Right hindlimb (tissue), 1 donor: ENCODE measurements around the gene SIGLEC1.
A peak's percentile ranks its signal among the peaks of the same experiment; 100 is the strongest.

Experiments used
- DNase-seq: peaks from one replicate; pipeline ENCODE4 v3.0.0-alpha.2; 2018

SIGLEC1 gene

GRCh38 chr20:3698591-3699001 lies 13.8 kb downstream of the SIGLEC1 start:
- DNase-seq: peak; percentile 72

- no peak for DNase-seq
Measured at GRCh38 chr20:3697588-3698305, 14.7 kb downstream of the SIGLEC1 start.

- no peak for DNase-seq
Measured at GRCh38 chr20:3696745-3697587, 15.4 kb downstream of the SIGLEC1 start.

- no peak for DNase-seq
Measured at GRCh38 chr20:3696200-3696599, 16.2 kb downstream of the SIGLEC1 start.

- no peak for DNase-seq
Measured at GRCh38 chr20:3694864-3695263, 17.5 kb downstream of the SIGLEC1 start.

- no peak for DNase-seq
Measured at GRCh38 chr20:3693376-3693775, 19.0 kb downstream of the SIGLEC1 start.

GRCh38 chr20:3692706-3693294 lies 19.6 kb downstream of the SIGLEC1 start:
- DNase-seq: no peak

- no peak for DNase-seq
Measured at GRCh38 chr20:3691897-3692296, 20.5 kb downstream of the SIGLEC1 start.

GRCh38 chr20:3691306-3691705 lies 21.1 kb downstream of the SIGLEC1 start:
- no peak for DNase-seq

- DNase-seq: no peak
Measured at GRCh38 chr20:3690413-3690812, 22.0 kb downstream of the SIGLEC1 start.

GRCh38 chr20:3689978-3690377 lies 22.4 kb downstream of the SIGLEC1 start:
- no peak for DNase-seq

GRCh38 chr20:3687655-3688054 lies 24.7 kb downstream of the SIGLEC1 start:
- no peak for DNase-seq

GRCh38 chr20:3686867-3687321 lies 25.5 kb downstream of the SIGLEC1 start:
- peak; percentile 94 for DNase-seq

GRCh38 chr20:3686421-3686820 lies 26.0 kb downstream of the SIGLEC1 start:
- no peak for DNase-seq

GRCh38 chr20:3685341-3685740 lies 27.1 kb downstream of the SIGLEC1 start:
- no peak for DNase-seq

GRCh38 chr20:3681931-3682781 lies 30.2 kb downstream of the SIGLEC1 start, which contains the start of gene ADAM33:
Gene ADAM33 (minus strand): TSS chr20:3682010. CDS start chr20:3682004, 6 bp downstream.
- DNase-seq: peak; percentile 63

- DNase-seq: no peak
Measured at GRCh38 chr20:3681352-3681930, 31.0 kb downstream of the SIGLEC1 start.

- no peak for DNase-seq
Measured at GRCh38 chr20:3680701-3681351, 31.6 kb downstream of the SIGLEC1 start.

GRCh38 chr20:3679749-3680700 lies 32.4 kb downstream of the SIGLEC1 start:
- DNase-seq: peak; percentile 54
